ENCODE data around the gene C6orf89.

GRCh38 chr6:36977470-36977941, 91.8 kb downstream of the C6orf89 start:
- TF ChIP-seq POLR2AphosphoS5 (IDR thresholded peaks at IDR 0.05) (no peak), CTCF (IDR thresholded peaks at IDR 0.05) (peak in 3 of 5 experiments; percentile 17 to 32 (median 18)), EP300 (IDR thresholded peaks at IDR 0.05; ENCODE audit: low read depth) (no peak)
